NCI-H1436 treated with DMSO at 0.1 percent for 48 hours (cell line): ENCODE data around the gene TMEM167A.
A peak's percentile ranks its signal among the peaks of the same experiment; 100 is the strongest.

Experiments used
- DNase-seq: peaks from one replicate; lab custom pipeline; 2025; lab: John Stamatoyannopoulos, UW

Gene TMEM167A

DNA sequence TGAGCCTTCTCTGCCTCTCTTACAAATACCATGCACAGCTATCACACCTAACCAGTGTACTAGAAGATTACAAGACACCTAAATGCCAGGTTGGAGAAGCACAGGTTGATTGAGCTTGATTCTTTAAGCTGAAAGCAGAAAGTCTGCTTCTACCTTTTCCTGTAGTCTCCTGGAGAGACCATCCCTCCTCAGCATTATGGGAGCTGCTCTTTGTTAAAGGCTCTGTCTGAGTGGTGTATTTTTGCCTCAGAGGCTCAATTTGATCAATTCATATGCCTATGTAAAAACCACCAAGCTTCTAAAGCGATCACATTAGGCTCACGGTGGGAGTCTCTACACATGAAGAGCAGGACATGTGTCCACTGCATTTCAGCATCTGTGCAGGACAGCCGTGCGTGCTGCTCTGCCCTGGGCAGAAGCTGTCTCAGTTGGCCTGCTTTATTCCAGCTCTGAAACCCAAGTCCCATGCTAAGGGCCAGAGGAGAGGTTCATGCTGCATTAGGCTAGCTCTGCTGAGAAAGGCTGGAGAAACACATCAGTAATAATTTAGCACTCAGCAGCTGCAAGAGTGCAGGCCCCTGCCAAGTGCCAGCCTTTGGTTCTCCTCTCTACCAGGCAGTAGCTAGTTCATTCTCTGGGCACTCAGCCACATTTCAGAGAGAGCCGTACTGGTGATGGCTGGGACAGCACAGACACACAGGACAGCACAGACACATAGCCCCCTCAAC is 41.7 kb downstream of the TMEM167A start:
- DNase-seq, result peak; percentile 55

- peak; percentile 75 for DNase-seq
Observed at GRCh38 chr5:83034528-83035207, 42.5 kb downstream of the TMEM167A start.

- DNase-seq, result peak; percentile 79
Observed at GRCh38 chr5:83034036-83034435, 43.2 kb downstream of the TMEM167A start.

DNA sequence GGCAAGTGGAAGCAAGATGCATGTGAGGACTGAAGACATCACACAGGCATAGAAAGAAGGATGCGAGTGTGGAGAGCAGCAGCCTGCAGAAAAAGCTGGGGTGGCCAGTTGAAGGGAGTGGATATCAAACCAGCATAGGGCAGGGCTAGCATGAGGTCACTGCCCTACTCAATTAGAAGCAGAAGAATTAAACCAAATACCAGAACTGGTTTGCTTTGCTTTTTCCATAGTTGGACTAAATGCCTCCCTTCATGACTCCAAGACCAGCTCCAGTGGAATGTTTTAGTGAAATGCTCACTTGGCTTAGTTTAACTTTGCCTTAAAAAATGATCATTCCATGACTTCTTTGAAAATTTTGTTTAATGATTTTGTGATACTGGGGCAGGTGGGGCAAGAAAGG is 45.8 kb downstream of the TMEM167A start:
- DNase-seq, result no peak

DNA sequence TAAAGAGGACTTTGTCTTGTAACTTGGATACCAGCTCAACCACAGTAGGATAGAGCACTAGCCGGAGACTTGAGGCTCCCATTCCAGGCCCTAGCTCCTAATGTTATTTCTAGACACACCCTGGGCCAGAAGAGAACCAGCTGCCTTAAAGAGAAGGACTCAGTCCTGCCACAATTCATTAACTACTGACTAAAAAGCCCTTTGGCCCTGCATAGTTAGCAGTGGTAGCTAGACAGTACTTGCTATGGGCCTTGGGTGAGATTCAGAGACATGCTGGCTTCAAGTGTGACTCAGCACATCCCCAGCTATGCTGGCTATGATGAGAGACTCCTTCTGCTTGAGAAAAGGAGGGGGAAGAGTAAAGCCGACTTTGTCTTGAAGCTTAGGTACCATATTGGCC is 47.3 kb downstream of the TMEM167A start:
- no peak for DNase-seq

DNA sequence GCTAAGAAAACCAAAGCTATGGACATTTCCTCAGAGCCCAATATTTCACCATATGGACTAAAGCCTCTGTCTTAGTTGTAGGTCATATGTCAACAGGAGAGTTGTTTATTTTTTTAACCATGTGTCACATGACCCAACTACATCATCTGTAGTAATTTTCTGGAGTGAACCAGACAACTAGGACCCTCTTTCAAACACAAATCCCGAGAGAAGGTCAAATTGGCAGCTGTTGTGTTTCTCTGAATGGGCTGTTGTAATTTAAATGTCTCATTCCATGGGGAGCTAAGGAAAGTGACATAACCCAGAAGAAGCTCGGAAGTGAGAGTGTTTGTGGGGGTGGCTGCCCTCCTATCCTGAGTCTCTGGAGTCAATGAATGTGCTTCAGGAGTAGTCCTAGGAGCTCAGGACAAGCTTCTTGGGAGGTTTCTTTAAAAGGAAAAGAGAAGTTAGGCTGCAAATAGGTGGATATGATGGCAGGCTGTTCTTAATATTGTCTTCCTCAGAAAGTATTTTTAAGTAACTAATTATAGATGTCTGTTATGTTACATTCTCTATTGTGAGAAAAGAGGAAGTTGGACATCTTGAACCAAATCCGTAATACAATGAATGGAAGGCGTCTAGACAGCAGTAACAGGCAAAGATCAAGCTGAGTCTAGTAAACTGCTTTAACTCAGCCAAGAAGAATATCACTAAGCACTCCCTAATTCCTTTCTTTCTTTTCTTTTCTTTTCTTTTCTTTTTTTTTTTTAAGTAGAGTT is 50.1 kb downstream of the TMEM167A start:
- DNase-seq, result no peak

- no peak for DNase-seq
Observed at GRCh38 chr5:83026516-83026915, 50.7 kb downstream of the TMEM167A start.

DNA sequence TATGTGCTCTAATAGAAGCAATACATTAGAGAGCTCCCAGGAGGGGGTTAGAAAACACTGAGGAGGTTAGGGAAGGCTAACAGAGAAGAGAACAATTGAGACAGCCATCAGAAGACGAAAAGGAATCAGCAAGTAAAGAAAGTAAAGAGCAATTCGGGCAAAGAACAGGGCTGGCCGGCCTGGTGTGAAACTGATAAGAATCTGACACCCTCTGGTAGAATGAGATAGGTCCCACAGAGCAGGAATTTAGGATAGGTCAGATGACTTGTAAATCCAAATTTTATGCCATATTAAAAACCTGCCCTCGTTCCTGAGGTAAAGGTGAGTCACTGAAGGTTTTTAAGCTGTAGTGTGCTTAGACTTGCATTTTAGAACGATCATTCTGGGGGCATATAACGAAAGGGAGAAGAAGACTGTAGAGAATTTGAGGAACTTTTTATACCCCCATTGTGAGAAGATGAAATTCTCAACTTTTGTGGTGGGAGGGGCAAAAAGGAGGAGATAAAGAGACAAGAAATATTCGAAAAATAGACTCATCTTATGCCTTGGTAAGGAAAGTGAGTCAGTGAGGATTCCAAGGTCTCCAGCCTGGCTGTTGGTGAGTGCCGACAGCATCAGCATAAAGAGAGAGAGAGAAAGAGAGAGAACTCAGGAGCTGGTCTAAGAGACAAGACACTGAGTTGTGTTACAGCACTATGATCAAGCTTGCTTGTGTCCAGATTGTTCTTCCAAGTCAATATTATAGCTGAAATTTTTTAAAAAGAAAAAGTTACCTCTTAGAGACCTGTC is 51.3 kb downstream of the TMEM167A start:
- no peak for DNase-seq

DNA sequence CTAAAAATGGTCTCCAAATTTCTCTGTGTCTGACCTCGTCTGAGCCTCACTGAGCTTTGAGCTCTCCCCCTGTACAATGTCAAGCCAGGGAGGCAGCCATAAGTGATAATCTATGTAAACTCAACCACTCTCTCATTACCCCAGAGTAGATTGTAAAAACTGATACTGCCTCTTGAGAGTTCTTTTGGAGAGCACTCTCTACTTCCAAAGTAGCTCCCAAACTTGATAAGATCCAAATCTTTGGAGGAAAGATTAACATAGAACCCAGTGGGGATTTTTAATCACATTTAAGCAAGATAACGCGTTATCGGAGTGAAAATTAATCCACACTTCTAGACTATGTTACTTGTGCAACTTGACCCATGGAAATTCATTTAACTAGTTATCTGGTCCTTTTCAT is 54.9 kb downstream of the TMEM167A start:
- no peak for DNase-seq

- DNase-seq, result no peak
Observed at GRCh38 chr5:83015676-83016075, 61.5 kb downstream of the TMEM167A start.

DNA sequence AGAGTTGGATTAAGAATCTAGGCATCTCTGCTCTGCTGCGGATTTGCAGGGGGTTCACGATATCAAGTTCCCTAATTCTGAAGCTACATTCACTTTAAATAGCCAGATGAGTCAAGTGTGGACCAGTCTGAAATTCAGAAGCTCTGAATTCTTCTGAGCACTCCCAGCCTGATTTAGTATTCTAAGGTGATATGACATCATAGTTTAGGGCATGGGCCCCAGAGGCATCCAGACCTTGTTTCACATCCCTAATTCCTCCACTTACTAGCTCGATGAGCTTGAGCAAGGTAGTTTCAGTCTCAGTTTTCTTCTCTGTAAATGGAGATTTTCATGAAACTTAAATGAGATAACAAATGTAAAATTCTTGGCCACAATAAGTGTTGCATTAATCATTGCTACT is 65.2 kb downstream of the TMEM167A start:
- DNase-seq, result no peak

DNA sequence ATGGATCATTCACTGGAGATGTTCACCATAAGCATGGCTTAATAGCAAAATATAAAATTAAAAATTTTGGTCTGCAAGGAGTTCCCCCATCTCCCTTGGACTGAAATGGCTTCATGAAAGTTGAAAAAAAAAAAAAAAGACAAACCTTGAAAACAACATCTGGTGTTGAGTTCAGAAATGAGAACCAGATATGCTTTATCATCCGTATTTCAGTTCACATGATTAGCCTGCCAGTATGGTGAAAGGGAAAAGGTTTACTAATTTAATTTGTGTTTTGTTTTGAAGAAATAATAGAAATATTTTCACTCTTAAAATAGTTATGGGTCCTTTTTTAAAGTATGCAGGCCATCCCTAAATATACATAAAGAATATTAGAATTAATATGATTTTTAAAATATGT is 67.8 kb downstream of the TMEM167A start:
- no peak for DNase-seq

DNA sequence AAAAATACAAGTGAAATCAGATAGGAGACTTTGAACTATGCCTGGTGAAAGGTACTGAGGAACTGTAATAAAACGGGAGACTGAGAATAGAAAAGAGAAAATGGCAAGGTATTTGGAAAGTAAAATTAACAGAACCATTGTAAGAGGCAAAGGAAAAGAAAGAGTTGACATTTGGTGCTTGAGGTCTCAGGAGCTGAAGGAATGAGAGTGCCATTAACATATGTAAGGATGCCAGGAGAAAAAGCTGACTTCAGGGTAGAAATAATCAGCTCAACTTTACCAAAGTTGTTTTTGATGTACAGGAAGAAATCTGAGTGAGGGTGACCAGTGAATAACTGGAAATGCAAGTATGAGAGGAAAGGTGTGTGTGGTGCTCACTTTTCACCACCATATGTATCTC is 69.4 kb downstream of the TMEM167A start:
- no peak for DNase-seq

DNA sequence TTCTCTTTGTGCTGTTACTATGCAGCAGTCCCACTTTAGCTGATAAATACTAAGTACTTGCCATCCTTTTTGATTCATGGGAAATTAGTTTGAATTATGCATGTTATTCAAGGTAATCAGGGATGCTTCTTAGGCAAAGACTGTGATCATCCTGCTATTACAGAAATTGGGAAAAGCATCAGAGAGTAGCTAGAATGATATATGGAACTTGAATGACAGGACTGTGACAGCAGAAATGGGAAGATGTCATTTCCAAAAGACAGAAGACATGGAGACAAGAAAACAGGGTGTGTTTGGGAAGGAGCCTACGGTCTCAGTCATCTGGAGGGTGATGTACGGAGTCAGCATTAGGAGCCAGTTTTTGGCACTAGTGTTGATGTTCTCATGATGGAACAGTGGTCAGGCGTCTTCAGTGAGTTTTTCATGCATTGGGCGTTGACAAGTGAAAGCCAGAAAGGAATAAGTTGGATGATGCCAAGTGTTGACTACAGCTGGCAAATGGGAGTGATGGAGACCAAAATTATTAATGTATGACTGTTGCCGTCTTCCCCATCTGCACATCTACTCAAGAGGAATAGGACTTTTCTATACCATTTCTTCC is 70.4 kb downstream of the TMEM167A start:
- no peak for DNase-seq

DNA sequence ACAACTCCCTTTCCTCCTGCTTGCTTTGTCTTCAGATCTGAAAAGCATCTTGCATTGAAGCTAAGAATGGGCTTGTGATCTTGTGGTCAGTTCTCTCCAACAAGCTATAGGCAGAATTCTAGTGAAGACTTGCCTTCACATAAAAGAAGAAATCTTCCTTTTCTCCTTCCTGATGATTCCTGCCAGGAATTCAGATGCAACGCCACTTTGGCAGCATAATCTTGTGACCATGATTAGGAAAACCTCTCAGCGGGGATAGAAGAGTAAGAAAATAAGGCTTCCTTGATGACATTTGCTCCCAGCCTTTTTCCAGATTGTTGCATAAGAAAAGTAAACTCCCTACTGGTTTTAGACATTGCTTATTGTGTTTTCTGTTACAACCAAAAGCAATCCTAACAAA is 73.4 kb downstream of the TMEM167A start:
- no peak for DNase-seq
